MM.1S (cell line): ENCODE results near the gene BCKDK.

Experiments
- DNase-seq: peaks from one replicate; pipeline ENCODE4 v3.0.0-alpha.2; 2015
- H2AFZ ChIP-seq: fragments of 300-600 bp; sonication (generic); 2 replicates; pipeline ENCODE4 v1.6.0; 2016; ENCODE audit warnings: antibody characterized with exemption, low read length
- H3F3A ChIP-seq: fragments of 300-600 bp; sonication (generic); 2 replicates; pipeline ENCODE4 v1.6.1; 2016; ENCODE audit warnings: mild to moderate bottlenecking, antibody characterized with exemption, low read length, moderate library complexity, mixed read lengths; ENCODE audit not compliant: insufficient read depth
- H3K27ac ChIP-seq: fragments of 300-600 bp; sonication (generic); 2 replicates; pipeline ENCODE4 v1.5.1; 2016; ENCODE audit warnings: mild to moderate bottlenecking, low read length
- H3K27me3 ChIP-seq: fragments of 300-600 bp; sonication (generic); replicated peaks from 2 replicates; pipeline ENCODE4 v1.6.0; 2016; ENCODE audit warnings: low read length; ENCODE audit not compliant: insufficient read depth
- H3K36me3 ChIP-seq: fragments of 300-600 bp; sonication (generic); replicated peaks from 2 replicates; pipeline ENCODE4 v1.6.1; 2016; ENCODE audit warnings: mild to moderate bottlenecking, low read length, mixed read lengths; ENCODE audit not compliant: insufficient read depth
- H3K4me1 ChIP-seq: fragments of 300-600 bp; sonication (generic); 2 replicates; pipeline ENCODE4 v1.6.1; 2016; ENCODE audit warnings: low read length, mixed read lengths
- H3K4me2 ChIP-seq: fragments of 300-600 bp; sonication (generic); 2 replicates; pipeline ENCODE4 v1.6.0; 2016; ENCODE audit warnings: low read depth, low read length
- H3K4me3 ChIP-seq: fragments of 300-600 bp; sonication (generic); 2 replicates; pipeline ENCODE4 v1.5.1; 2016; ENCODE audit warnings: low read length, mixed read lengths
- H3K79me2 ChIP-seq: fragments of 300-600 bp; sonication (generic); 2 replicates; pipeline ENCODE4 v1.6.1; 2016; ENCODE audit warnings: mixed run types, low read length, mixed read lengths
- H3K9ac ChIP-seq: fragments of 300-600 bp; sonication (generic); 2 replicates; pipeline ENCODE4 v1.6.1; 2016; ENCODE audit warnings: low read length, mixed read lengths
- H3K9me2 ChIP-seq: fragments of 300-600 bp; sonication (generic); replicated peaks from 2 replicates; pipeline ENCODE4 v1.6.1; 2016; ENCODE audit warnings: mild to moderate bottlenecking, low read length, mixed read lengths; ENCODE audit not compliant: insufficient read depth
- H3K9me3 ChIP-seq: fragments of 300-600 bp; sonication (generic); replicated peaks from 2 replicates; pipeline ENCODE4 v1.6.1; 2016; ENCODE audit warnings: mild to moderate bottlenecking, low read length, mixed read lengths; ENCODE audit not compliant: insufficient read depth
- H4K20me1 ChIP-seq: fragments of 300-600 bp; sonication (generic); 2 replicates; pipeline ENCODE4 v1.6.1; 2016; ENCODE audit warnings: mild to moderate bottlenecking, low read length, moderate library complexity, mixed read lengths; ENCODE audit not compliant: insufficient read depth
- EZH2 ChIP-seq: fragments of 300-600 bp; sonication (generic); optimal IDR thresholded peaks from 2 replicates; pipeline ENCODE3; 2017; ENCODE audit warnings: low read depth, mild to moderate bottlenecking, antibody characterized with exemption, low read length, mixed read lengths
- EZH2phosphoT487 ChIP-seq: fragments of 300-600 bp; sonication (generic); IDR thresholded peaks from 2 replicates; pipeline ENCODE4 v1.6.1; 2018; ENCODE audit warnings: antibody characterized with exemption, low read length
- TF ChIP-seq, protein P1 (sequence below): fragments of 300-600 bp; sonication (generic); IDR thresholded peaks from 2 replicates; pipeline ENCODE4 v1.5.1; 2016; ENCODE audit warnings: antibody characterized with exemption, low read length, mixed read lengths

Gene BCKDK

DNA sequence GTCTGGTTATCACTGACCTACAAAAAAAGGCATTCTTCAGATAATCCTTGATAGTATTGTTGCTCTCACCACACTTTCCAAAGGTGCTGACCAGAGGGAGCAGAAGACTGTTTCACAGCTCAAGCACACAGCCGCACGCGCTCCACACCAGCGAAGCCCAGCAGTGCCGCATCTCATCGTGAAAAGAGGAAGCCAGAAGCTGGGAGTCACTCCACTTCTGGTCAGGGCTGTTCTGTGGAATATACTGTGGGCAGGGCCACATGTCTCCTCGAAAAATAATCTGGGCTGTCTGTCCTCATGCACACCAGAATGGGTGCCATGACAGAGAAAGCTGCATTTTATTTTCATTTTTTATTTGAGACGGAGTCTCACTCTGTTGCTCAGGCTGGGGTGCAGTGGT, 49.0 kb downstream of the BCKDK start:
- no peaks in the 10 kb centered on the region for H3K9me3 ChIP-seq
- no peaks in the 10 kb centered on the region for H3K9me2 ChIP-seq
- H3K36me3 ChIP-seq = no peaks in the 10 kb centered on the region
- no peaks in the 10 kb centered on the region for H4K20me1 ChIP-seq
- H3K27ac ChIP-seq = no peak overlapping the region
- no peaks in the 10 kb centered on the region for H3F3A ChIP-seq
- H3K4me3 ChIP-seq = no peak overlapping the region
- DNase-seq = no peak
- no peak overlapping the region for H3K4me2 ChIP-seq
- H3K27me3 ChIP-seq = peaks cover 49% of the 10 kb centered on the region
- H3K9ac ChIP-seq = no peak overlapping the region
- H3K4me1 ChIP-seq = no peaks in the 10 kb centered on the region
- H3K79me2 ChIP-seq = no peaks in the 10 kb centered on the region
- no peak for TF ChIP-seq EZH2phosphoT487
- TF ChIP-seq, protein P1, sequence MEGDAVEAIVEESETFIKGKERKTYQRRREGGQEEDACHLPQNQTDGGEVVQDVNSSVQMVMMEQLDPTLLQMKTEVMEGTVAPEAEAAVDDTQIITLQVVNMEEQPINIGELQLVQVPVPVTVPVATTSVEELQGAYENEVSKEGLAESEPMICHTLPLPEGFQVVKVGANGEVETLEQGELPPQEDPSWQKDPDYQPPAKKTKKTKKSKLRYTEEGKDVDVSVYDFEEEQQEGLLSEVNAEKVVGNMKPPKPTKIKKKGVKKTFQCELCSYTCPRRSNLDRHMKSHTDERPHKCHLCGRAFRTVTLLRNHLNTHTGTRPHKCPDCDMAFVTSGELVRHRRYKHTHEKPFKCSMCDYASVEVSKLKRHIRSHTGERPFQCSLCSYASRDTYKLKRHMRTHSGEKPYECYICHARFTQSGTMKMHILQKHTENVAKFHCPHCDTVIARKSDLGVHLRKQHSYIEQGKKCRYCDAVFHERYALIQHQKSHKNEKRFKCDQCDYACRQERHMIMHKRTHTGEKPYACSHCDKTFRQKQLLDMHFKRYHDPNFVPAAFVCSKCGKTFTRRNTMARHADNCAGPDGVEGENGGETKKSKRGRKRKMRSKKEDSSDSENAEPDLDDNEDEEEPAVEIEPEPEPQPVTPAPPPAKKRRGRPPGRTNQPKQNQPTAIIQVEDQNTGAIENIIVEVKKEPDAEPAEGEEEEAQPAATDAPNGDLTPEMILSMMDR = no peak
- TF ChIP-seq EZH2 = no peak
- H2AFZ ChIP-seq = no peak overlapping the region
